Left ventricle myocardium inferior (tissue), 1 donor: ENCODE results near the gene SUFU. TPM values are rescaled to one million over a fixed set of nuclear protein-coding genes. Genes with fewer than 3 reads are reported as not detected.
A peak's percentile ranks its signal among the peaks of the same experiment; 100 is the strongest.
"Not testable (repeated sequence)": the region's sequence is repeated elsewhere in the genome, so short reads cannot be mapped to it uniquely, and the experiment has no call there.

Experiments
- DNase-seq: peaks from one replicate; pipeline ENCODE4 v3.0.0-alpha.2; 2020
- H3K27ac ChIP-seq: fragments of 200-600 bp; replicated peaks from 2 replicates; pipeline ENCODE4 v1.8.0; 2021
- H3K27me3 ChIP-seq: fragments of 200-600 bp; 2 replicates; pipeline ENCODE4 v1.8.0; 2021; ENCODE audit warnings: low read depth
- H3K36me3 ChIP-seq: fragments of 200-600 bp; 2 replicates; pipeline ENCODE4 v1.8.0; 2021
- H3K4me1 ChIP-seq: fragments of 200-600 bp; 2 replicates; pipeline ENCODE4 v1.8.0; 2021
- H3K4me3 ChIP-seq: fragments of 200-600 bp; 2 replicates; pipeline ENCODE4 v1.8.0; 2021; ENCODE audit warnings: mild to moderate bottlenecking, moderate library complexity
- H3K9me3 ChIP-seq: fragments of 200-600 bp; replicated peaks from 2 replicates; pipeline ENCODE4 v1.8.0; 2021
- CTCF ChIP-seq: fragments of 200-600 bp; IDR thresholded peaks from 2 replicates; pipeline ENCODE4 v1.8.0; 2021; ENCODE audit warnings: antibody characterized with exemption, mild to moderate bottlenecking, borderline replicate concordance
- intact Hi-C: fragments of 100-400 bp; cut with micrococcal nuclease; formaldehyde crosslinking; loops from one replicate; pipeline ENCODE4 v1.11.0; 2022
- total RNA-seq: library from RNA; stranded (reverse); fragmentation: NEBNext Ultra II Directional; extraction: Animal tissue kit (Norgen Biotek cat#: 25700); gene quantifications from one replicate; pipeline ENCODE4 v1.2.1, GENCODE V29; 2021
- donor health status: DM: no; HTN: yes; CAD: no; lungs with severe emphysema.

SUFU gene
- total RNA-seq, 1 donor from 2014 or later = 7.9 TPM

DNA sequence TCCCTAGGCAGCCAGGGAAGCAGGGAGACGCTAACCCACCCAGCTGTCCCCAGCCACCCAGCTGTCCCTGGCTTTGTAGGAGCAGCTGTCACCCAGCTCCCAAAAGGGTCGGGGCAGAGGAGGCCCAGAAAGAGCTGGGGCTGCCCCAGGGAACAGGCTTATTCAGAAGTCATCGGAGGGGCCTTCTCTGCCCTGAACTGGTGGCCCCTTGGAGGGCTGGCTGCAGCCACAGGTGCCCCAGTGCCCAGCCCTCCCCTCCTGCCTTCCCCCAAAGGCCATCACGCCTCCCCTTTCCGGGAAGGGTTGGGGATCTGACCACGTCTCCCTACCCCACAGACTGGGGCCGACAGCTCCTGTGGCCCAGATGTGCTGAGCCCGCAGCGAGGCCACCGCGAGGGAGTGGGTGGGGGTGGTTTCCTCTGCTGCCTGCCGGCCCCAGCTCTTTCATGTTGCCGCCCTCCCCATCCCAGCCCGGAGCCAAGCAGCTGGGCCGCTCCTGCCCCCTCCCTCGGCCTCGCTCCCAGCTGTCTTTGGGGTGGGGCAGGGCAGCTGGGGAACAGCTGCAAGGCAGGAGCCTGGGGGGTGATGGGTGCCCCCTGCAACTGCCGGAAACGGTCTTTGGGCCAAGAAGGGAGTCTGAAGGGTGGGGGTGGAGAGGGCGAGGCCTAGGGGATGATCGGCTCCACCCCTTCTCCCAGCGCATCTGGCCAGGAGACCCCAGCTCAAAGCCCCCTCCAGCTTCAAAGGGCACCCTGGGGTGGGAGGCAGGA, 157.3 kb downstream of the SUFU start:
- H3K27me3 ChIP-seq = no peaks in the 10 kb centered on the region
- no peaks in the 10 kb centered on the region for H3K9me3 ChIP-seq
- TF ChIP-seq CTCF = no peak
- H3K4me1 ChIP-seq = peaks cover 50% of the 10 kb centered on the region
- peak overlapping the region; percentile 25 for H3K4me3 ChIP-seq
- H3K36me3 ChIP-seq = peaks cover 24% of the 10 kb centered on the region
- peak; percentile 77 for DNase-seq
- peak overlapping the region; percentile 63 for H3K27ac ChIP-seq
- intact Hi-C loops = no loop called here

DNA sequence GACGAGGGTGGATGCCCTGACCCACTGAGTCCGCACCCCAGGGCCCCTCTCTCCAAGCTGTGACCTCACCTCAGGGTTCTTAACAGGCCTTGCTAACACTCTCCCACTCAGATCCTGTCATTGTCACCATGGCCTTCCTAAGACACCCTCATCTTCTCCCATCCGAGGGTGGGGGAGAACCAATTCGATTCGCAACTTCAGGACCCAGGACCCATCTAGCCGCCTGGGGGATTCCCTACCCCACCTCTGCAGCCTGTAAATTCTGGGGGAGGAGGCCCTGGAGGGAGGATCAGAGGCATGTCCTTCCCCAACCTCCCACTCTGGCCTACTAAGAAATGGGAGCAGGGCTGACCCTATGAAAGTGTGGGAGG, 157.9 kb downstream of the SUFU start:
- H3K4me3 ChIP-seq = peak overlapping the region; percentile 25
- no peak for DNase-seq

DNA sequence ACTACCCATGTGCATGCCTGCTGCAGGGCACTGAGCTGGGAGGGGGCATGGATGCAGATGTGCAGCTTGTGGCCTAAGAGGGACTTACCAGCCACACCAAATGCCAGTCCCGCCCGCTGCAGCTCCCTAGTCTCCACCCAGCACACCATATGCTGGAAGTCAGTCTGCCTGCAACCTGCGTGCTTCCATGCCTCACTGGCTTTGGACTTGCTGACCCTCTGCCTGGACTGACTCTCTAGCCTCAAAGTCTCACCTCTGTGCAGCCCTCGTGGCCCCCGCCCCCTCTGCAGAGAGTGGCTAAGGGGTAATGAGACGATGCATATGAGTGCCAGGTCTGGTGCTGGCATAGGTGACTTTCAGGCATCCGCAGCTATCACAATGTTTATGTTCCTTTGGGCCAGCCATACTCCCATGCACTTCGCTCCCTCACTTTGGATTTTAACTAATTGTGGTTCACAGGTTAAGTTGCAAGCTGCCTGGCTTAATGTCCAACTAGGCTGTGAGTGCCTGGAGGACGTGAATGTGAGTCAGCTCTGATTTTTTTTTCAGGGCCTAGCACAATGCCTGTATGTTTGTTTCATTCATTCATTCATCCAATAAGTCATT, 162.2 kb downstream of the SUFU start:
- DNase-seq = no peak
- Histone ChIP-seq H3K4me3 (no peak overlapping the region), H3K27me3 (no peaks in the 10 kb centered on the region), H3K4me1 (peaks cover 38% of the 10 kb centered on the region), H3K9me3 (no peaks in the 10 kb centered on the region), H3K27ac (no peak overlapping the region), H3K36me3 (no peaks in the 10 kb centered on the region)
- intact Hi-C loops = no loop called here
- TF ChIP-seq CTCF = no peak

More for the DNA sequence above, 157.9 kb downstream of the SUFU start:
- Histone ChIP-seq H3K36me3 (peaks cover 18% of the 10 kb centered on the region), H3K4me1 (peaks cover 45% of the 10 kb centered on the region), H3K9me3 (no peaks in the 10 kb centered on the region), H3K27ac (peak overlapping the region; percentile 63), H3K27me3 (no peaks in the 10 kb centered on the region)
- TF ChIP-seq CTCF = no peak
- intact Hi-C loops = no loop called here

DNA sequence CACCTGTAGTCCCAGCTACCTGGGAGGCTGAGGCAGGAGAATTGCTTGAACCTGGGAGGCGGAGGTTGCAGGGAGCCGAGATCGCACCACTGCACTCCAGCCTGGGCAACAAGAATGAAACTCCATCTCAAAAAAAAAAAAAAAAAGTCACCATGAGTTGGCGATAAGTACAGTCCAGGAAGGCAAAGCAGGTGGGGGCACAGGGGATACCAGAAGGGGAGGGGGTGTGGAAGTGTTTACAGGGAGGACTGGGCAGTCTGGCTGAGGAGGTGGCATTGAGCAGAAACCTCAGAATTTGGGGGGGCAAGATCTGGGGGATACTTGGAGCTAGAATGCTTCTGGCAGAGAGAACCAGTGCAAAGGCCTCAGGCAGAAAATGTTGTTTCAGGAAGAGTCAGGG, 163.6 kb downstream of the SUFU start:
- H3K36me3 ChIP-seq, intact Hi-C loops, H3K9me3 ChIP-seq, H3K27ac ChIP-seq, H3K4me3 ChIP-seq, DNase-seq, H3K27me3 ChIP-seq: not testable (repeated sequence)
- H3K4me1 ChIP-seq = peaks cover 43% of the 10 kb centered on the region

GRCh38 chr10:102668326-102669107, 164.7 kb downstream of the SUFU start:
- Histone ChIP-seq H3K27ac (peak overlapping the region; percentile 89), H3K9me3 (no peaks in the 10 kb centered on the region), H3K27me3 (no peaks in the 10 kb centered on the region), H3K36me3 (no peaks in the 10 kb centered on the region), H3K4me1 (peaks cover 54% of the 10 kb centered on the region), H3K4me3 (no peak overlapping the region)
- intact Hi-C loops = no loop called here
- DNase-seq = no peak
- TF ChIP-seq CTCF = no peak
